ENCODE measurements around the gene CD63. TPM values are rescaled to one million over a fixed set of nuclear protein-coding genes. Genes with fewer than 3 reads are reported as not detected.

CD63 gene
- total RNA-seq, 4 donors from 2014 or later: 736 to 1,401 (median 892) TPM

DNA sequence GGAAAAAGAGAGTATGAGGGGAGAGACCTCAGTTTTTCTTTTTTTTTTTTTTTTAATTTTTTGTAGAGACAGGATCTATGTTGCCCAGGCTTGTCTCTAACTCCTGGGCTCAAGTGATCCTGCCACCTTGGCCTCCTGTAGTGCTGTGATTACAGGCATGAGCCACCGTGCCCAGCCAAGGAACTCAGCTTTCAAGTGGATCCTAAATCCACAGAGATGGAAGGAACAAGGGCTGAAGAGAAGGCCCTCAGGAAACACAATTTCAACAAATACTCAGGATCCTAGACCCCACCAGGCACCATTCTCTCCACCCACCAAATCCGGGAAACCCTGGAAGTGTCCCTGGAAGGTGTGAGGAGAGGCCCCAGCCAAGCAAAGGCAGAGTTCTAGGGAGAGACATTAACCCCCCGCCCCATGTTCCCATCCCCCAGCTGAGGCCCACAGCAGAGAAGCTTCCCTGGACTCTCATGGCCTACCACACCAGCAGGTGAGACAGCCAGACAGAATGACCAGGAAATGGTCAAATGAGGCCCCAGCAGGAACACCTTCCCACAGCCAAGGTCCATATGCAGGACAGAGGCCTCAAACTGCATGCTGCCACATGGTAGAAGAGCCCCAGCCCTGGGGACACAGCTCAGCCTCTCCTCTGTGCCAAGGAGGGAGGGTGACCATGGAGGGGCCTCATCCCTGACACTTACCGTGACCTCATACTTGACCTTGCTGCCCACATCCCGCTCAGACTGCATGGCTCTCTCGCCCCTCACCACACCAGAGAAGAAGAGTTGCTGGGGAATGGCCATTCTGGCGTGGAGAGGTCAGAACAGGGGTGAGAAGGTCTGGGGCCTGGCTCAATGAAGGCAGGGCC, 35.3 kb downstream of the CD63 start:
- no peak for DNase-seq (ENCODE audit: low spot score)
- no peak for ATAC-seq (ENCODE audit: low FRiP score)
- TF ChIP-seq, protein P1, sequence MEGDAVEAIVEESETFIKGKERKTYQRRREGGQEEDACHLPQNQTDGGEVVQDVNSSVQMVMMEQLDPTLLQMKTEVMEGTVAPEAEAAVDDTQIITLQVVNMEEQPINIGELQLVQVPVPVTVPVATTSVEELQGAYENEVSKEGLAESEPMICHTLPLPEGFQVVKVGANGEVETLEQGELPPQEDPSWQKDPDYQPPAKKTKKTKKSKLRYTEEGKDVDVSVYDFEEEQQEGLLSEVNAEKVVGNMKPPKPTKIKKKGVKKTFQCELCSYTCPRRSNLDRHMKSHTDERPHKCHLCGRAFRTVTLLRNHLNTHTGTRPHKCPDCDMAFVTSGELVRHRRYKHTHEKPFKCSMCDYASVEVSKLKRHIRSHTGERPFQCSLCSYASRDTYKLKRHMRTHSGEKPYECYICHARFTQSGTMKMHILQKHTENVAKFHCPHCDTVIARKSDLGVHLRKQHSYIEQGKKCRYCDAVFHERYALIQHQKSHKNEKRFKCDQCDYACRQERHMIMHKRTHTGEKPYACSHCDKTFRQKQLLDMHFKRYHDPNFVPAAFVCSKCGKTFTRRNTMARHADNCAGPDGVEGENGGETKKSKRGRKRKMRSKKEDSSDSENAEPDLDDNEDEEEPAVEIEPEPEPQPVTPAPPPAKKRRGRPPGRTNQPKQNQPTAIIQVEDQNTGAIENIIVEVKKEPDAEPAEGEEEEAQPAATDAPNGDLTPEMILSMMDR (IDR thresholded peaks at IDR 0.05): no peak

DNA sequence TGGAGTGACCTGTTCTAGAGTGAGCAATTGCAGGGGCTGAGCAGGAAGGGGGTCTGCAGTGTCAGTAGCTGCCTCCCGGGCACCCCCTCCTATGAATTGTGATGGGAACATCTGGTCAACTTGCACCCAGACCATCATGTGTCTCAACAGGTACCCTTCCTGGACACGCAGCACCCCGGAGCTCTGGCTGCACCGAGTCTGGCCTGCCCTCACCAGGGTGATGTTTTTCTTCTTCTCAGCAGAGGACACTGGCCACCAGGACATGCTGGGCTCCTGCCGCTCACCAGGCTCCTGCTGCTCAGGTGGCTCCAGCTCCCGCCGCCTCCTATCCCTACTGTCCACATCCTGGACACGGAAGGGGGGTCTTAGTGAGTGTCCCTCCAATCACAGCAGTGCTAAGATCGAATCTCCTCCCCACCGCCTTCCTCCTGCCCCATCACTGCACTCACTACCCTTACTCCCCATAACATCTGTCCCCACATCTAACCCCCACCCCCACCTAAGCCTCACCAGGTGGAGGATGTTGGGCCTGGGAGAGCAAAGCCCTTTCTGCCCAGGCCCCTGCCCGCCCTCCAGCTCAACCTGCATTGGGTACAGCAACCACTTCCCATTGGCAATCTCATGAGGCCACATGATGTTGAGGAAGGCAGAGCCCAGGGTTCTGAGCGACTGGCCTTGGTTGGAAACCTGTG, 36.0 kb downstream of the CD63 start:
- no peak for ATAC-seq (ENCODE audit: low FRiP score)
- TF ChIP-seq, protein P1 (IDR thresholded peaks at IDR 0.05): no peak
- DNase-seq (ENCODE audit: low spot score): no peak

DNA sequence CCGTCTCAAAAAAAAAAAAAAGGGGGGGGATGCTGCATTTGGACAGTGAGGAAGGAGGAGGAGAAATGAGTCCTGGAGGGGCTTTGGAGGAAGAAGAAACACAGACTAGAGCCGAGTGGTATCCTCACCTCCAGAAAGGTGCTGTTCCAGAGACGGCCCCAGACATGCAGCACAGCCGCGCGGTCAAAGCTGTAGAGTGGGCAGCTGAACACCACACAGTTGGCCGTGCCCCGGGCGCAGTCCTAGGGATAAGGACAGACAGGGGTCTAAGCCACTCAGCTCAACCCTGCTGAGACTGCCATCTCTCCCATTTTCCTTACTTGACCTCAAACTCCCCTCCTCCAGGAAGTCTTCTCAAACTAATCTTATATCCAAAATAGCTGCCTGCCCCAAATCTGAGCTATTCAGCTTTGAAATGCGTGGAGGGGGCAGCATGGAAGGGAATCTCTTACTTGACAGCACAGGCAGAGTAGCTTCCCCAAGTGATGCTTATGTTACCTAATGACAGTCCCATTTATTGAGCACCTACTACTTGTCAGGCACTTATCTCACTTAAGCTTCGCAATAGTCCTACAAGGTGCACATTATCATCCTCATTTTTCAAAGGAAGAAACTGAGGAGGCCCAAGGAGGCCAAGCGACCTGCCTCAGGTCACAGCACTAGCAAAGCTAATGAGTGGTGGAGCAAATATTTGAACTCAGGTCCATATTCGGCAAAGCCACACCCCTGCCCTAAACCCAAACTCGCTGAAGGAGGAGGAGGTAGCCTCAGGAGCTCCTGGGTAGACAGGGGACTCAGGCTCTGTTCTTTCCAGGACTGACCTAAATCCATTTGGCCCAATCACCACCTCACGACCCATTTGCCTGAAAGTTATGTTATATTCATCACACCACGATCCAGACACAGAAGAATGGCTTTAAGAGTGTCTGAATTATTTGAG, 39.8 kb downstream of the CD63 start:
- DNase-seq (ENCODE audit: low spot score) (no peak), ATAC-seq (ENCODE audit: low FRiP score) (no peak)
- TF ChIP-seq, protein P1 (IDR thresholded peaks at IDR 0.05): no peak

DNA sequence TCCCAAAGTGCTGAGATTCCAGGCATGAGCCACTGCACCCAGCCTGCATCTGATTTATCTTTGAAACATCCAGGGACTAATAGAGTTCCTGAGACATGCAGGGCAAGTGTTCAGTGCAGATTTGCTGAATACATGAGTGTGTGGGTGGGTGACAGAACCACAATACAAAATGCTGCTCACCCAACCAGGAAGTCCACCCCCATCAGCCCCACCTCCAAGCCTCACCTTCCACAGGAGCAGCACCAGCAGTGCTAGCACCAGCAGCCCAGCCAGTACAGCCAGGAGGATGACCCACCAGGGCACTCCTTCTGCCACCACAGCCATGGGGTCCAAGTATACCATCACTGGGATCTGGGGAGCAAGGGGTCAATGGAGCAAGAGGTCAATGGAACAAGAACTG, 41.1 kb downstream of the CD63 start:
- TF ChIP-seq, protein P1 (IDR thresholded peaks at IDR 0.05): no peak
- ATAC-seq (ENCODE audit: low FRiP score) (peak; percentile 32), DNase-seq (ENCODE audit: low spot score) (no peak)

DNA sequence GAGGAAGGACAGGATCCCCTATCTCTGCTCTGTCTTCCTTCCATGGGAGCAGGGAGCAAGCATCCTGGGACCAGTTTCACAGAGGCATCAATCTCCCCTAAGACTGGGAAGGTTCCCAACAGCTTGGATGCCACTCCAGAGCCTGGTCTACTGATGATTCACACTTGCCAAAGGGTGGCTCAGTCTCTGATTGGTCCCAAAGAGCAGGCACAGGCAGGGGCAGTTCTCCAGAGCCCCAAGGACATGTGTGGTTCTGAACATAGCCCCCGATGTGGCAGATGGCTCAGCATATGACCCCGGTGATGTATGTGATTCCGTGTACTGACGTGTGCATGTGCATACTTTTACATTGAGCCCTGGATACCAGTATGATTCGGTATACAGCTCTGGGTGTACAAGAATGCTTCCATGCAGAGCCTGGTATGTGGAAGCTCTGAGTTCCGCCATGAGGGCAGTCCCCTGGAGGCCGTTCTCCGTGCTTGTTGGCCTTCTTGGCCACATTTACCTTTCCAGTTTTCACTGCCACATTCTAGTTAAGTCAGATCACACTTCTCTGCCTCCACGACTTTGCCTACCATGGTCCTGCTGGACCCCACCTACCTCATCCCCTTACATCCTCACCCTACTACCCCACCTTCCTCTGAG, 42.3 kb downstream of the CD63 start:
- DNase-seq (ENCODE audit: low spot score) (no peak), ATAC-seq (ENCODE audit: low FRiP score) (no peak)
- TF ChIP-seq, protein P1 (IDR thresholded peaks at IDR 0.05): no peak

DNA sequence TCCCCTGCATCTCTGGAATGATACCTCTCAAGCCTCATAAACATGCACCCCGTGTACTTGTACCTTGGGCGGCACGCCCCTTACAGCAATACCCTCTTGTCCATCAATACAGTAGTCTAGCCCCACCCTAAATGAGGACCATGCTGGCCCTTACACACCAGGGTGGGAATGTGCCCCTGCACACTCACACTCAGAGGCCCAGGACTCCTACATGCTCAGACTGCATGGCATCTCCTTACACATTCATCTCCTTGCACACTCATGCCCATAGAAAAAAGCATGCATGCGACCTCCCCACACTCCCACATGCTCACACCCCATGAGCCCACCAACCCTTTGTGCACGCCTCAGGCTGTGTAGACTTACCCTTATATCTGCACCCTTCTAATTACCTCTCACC, 43.1 kb downstream of the CD63 start:
- ATAC-seq (ENCODE audit: low FRiP score) (no peak), DNase-seq (ENCODE audit: low spot score) (no peak)
- TF ChIP-seq, protein P1 (IDR thresholded peaks at IDR 0.05): no peak
